NCI-H2029 (cell line): Measurements from ENCODE around the gene AGO4.
"Not testable (repeated sequence)": the region's sequence is repeated elsewhere in the genome, so short reads cannot be mapped to it uniquely, and the experiment has no call there.

Experiments used
- DNase-seq: peaks from one replicate; lab custom pipeline; 2025; lab: John Stamatoyannopoulos, UW

The AGO4 gene

GRCh38 chr1:35863881-35864625 is 56.2 kb downstream of the AGO4 start:
- DNase-seq, result no peak

DNA sequence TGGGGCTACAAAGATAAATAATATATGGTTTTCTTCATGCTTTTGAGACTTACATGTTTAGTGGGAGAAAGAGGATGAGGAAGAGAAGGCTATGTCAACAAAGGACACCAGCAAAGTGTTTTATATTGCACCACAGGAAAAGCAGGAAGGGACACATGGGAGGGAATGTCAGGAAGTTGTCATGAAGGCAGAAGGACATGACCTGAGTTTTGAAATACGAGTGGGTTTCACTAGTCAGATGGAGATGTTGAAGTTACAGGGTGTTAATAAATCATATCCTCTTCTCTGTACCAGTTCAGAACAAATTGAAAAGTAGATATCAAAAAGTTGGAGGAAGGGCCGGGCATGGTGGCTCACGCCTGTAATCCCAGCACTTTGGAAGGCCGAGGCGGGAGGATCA is 57.0 kb downstream of the AGO4 start:
- DNase-seq, result no peak

- no peak for DNase-seq
Observed at GRCh38 chr1:35866991-35867390, 59.2 kb downstream of the AGO4 start.

DNA sequence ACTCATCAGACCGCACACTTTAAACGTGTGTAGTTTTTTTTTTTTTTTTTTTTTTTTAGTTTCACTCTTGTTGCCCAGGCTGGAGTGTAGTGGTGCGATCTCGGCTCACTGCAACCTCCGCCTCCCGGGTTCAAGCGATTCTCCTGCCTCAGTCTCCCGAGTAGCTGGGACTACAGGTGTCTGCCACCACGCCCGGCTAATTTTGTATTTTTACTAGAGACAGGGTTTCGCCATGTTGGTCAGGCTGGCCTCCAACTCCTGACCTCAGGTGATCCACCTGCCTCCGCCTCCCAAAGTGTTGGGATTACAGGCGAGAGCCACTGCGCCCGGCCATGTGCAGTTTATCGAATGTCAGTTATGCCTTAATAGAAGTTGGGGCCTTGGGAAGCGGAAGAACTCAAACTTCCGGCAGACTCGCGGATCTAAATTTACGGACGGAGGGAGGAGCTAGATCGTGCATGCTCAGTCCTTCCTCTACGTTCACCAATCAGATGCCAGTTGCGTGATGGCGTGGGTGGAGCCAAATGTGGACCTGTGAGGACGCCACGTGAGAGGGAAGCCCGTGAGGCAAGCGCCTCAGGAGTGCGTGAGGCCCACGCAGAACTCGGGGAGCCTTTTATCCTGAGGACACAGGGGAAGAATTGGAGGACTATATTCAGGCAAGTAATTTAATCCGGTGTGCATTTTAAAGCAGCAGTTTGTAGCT is 61.6 kb downstream of the AGO4 start:
- DNase-seq, result not testable (repeated sequence)

- DNase-seq, result no peak
Observed at GRCh38 chr1:35870651-35871309, 63.0 kb downstream of the AGO4 start.

GRCh38 chr1:35873243-35873750 is 65.5 kb downstream of the AGO4 start:
- DNase-seq, result no peak

DNA sequence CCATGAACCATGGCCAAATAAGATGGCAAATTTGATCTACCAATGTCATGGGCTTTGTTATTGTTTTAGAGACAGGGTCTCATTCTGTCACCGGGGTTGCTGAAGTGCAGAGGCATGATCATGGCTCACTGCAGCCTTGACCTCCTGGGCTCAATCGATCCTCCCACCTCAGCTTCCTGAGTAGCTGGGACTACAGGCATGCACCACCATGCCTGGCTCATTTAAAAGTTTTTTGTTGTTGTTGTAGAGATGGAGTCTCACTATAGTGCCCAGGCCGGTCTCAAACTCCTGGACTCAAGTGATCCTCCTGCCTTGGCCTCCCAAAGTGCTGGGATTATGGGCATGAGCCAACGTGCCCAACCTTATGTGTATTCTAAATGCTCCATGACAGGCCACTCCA is 66.3 kb downstream of the AGO4 start:
- not testable (repeated sequence) for DNase-seq

GRCh38 chr1:35876988-35877387 is 69.2 kb downstream of the AGO4 start:
- DNase-seq, result no peak

DNA sequence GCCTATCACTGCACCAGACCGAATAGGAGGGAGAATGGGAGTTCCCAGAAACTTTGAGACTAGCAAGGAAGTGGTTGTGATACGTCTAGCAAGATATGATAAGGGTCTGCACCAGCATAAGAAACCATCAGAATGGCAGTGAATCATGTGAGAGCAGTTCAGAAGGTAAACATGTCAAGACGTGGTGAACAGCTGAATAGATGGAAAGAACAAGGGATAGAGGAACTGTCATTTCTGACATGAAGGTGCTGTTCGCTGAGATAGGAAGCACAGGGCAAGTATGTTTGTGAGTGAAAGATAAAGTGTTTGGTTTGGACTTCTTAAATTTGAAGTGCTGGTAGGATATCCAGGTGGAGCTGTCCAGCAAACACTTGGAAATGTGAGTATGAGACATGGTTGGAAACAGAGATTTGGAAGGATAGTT is 74.0 kb downstream of the AGO4 start:
- no peak for DNase-seq

DNA sequence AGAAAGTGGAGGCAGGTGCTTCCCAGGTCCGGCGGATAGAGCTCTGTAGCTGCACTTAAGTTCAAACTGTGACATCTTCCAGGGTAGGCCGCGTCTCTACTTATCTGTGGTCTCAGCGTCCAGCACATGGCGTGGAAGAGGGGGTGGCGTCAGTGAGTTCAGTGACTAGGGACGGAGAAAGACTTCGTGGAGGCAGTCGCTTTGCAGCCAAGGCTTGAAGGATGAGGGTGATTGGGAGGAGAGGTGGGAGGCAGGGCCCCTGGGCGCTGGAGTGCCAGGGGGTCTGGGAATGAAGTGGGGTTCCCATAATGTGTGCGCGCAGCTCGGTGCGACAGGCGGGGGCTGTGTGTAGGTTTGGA is 74.7 kb downstream of the AGO4 start:
- no peak for DNase-seq

DNA sequence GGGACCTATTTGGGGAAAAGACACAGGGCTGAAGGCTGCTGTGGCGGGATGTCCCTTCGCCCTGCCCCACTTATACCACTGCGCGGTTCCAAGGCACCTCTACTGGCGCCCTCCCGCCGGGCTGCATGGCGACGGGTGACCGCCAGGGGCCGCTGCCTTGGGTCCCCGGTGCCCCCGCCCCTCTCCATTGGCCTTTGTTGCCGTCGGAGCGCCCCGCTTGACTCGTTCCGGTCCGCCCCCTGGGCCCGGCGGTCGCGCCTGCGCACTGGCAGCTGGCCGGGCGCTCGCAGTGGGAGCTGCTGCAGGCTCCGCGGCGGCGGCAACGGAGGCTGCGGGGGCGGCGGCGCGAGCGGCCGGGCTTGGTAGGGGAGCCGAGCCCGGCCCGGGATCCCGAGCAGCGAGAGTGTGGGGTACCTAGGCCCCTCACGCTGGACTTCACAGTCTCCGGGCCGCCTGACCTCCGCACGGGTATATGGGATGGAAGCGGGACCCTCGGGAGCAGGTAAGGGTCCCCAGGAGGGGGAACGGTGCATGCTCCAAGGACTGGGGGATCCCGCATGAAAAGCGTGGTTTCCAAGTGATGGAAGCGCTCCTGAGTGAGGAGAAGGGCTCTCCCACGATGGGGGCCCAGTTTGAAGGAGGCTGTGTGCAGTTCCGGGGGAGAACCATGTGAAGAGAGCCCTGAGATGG is 75.3 kb downstream of the AGO4 start, which contains the start of gene AGO1:
TSS of gene AGO1 (plus strand) at position 265 of the 690 bp plus-strand sequence. CDS start at position 478, 213 bp downstream.
- DNase-seq, result peak; percentile 81

DNA sequence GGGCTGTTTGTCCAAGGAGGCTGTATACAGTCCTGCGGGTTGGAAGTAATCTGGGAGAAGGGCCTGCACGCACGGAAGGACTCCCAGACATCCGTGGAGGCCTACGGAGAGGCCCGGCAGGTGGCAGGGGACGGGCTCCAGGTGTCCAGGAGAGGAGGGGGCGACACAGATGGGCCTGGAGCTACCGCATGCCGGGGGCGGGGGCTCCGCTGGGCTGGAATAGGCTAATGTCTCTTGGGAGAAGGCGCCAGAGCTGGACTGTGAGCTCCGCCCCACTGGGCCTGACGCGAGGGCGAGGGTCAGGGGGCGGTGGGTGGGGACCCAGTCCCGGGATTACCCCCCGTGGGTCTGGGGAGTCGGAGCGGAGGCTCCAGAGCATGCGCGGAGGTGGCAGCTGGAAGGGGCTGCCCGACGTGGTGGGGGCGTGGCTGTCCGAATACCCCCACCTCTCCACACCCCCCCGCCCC is 75.9 kb downstream of the AGO4 start:
- DNase-seq, result peak; percentile 10

DNA sequence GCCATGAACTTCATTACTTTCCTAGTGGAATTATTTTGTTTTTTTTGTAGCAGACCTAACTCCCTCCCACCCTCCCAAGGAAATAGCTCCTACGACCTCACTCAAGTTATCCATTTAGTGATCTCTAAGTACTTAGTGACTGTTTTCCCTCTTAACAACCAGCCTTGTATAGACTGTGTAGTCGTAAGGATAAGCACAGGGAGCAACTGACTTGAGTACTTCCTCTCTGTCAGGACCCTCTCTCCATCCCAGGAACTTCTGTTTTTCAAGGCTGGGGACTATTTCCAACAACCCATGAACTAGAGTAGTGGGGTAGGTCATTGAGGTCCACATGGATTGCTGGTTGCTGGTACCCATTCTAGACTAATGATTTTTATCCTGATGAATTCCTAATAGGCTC is 77.1 kb downstream of the AGO4 start:
- DNase-seq, result no peak

GRCh38 chr1:35885961-35886558 is 78.2 kb downstream of the AGO4 start:
- DNase-seq, result no peak

DNA sequence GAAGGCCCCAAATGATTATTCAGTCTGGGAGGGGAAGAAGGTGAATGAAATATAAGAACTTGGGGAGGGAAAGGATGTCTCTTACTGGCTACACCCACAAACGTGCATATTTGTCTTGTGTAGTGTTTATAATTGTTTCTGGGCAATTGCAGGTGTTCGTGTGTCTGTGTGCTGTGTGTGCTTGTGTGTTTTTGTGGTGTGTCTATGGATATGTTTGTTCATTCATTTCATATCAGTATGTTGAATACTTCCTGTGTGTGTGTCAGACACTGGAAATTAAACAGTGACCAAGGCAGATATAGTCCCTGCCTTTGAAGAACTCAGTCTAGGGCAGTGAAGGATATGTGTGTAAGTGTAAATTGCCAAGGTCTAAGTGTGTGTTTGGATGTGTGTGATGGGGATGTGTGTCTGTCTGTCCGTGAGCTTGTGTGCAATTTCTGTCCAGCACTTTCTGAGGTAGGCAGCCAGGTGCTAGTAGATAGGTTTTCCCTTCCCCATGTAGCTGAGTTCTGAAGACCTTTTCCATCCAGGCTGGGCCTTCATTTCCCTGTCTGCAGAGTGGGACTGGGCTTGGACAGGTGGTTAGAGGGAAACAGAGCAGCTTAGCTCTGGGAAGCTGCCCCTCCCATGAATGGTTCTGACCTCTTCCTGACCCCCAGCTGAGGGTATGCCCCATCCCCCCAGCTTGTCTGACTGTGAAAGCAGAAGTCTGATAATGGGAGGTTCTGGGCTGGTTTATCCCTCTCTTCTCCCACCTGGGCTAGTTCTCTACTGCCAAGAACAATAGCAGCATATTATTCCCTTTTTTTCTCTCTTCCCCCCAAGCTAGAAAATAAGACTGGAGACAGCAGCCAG is 79.0 kb downstream of the AGO4 start:
- no peak for DNase-seq

- DNase-seq, result no peak
Observed at GRCh38 chr1:35887508-35887907, 79.7 kb downstream of the AGO4 start.

- no peak for DNase-seq
Observed at GRCh38 chr1:35888255-35888654, 80.4 kb downstream of the AGO4 start.

DNA sequence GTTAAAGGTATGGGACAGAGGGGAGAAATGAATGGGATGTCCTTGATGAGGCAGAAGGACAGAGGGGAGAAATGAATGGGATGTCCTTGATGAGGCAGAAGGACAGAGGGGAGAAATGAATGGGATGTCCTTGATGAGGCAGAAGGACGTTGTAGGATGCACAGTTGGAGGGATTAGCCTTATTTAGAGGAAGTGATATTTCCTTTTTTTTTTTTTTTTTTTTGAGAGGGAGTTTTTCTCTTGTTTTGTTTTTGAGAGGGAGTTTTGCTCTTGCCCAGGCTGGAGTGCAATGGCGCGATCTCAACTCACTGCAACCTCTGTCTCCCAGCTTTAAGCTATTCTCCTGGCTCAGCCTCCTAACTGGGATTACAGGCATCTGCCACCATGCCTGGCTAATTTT is 81.2 kb downstream of the AGO4 start:
- DNase-seq, result not testable (repeated sequence)

DNA sequence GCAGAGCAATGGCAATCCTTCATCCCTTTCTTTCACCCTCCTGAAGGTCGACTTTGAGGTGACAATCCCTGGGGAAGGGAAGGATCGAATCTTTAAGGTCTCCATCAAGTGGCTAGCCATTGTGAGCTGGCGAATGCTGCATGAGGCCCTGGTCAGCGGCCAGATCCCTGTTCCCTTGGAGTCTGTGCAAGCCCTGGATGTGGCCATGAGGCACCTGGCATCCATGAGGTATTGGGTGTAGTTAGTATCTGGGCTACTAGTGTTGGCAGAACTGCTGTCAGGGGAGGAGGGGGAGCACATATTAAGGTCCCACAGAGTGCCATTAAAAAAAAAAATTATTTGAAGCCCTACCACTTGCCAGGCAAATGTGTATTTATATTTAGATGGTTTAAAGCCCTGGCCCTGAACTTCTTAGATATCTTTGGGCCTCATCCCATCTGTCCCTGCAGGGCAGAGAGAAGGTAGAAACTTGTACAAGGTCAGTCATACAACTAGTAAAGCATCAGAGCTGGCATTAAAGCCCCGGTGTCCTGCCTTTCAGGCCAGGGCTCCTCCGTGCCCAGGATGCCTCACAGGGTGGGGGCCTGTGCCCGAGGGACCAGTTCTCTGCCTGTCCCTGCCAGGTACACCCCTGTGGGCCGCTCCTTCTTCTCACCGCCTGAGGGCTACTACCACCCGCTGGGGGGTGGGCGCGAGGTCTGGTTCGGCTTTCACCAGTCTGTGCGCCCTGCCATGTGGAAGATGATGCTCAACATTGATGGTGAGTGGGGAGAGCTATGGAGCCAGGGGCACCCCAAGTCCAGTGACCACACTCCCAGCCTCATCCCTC is 85.4 kb downstream of the AGO4 start:
- DNase-seq, result no peak

GRCh38 chr1:35894183-35894582 is 86.4 kb downstream of the AGO4 start:
- no peak for DNase-seq
